Measurements from ENCODE around the gene NOP9. TPM values are rescaled to one million over a fixed set of nuclear protein-coding genes. Genes with fewer than 3 reads are reported as not detected.
A peak's percentile ranks its signal among the peaks of the same experiment; 100 is the strongest.

NOP9 gene
- total RNA-seq, 4 donors from 2014 or later, result 16.6 to 29.2 (median 21.6) TPM

DNA sequence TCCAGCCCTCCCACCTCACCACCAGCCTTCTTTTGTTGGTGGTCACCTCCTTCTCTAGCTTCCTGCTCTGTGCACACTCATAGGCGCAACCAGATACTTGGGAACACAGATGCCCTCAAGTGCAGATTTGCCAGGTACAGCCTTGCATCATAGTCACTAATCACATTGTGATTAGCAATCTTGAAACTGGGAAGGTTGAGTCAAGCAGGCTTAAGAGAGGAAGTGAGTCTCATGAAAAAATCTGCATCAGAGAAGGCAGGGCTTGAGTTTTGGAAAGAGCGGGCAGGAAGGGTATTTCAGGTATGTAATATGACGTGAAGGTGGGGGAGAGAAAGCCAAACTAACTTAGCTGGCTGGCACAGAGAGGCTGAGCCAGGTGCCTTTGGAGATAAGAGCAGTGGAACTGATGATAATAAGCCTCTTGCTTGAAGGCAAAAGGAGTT lies 25.5 kb upstream of the NOP9 start:
- Histone ChIP-seq H3K4me3 (no peak overlapping the region), H3K27ac (replicated peaks in 1 of 4) (no peak overlapping the region)
- WGBS, result 75% methylated on average over 3 of the region's 3 CpGs

GRCh38 chr14:24277071-24277470 lies 22.6 kb upstream of the NOP9 start:
- Histone ChIP-seq H3K27ac (replicated peaks in 1 of 4) (no peak overlapping the region), H3K4me1 (peaks cover under 1 to 19% (median 1%) of the 10 kb centered on the region in 4 donors), H3K27me3 (no peaks in the 10 kb centered on the region), H3K9me3 (no peaks in the 10 kb centered on the region), H3K36me3 (no peaks in the 10 kb centered on the region), H3K4me3 (no peak overlapping the region)
- TF ChIP-seq POLR2AphosphoS5 (IDR thresholded peaks at IDR 0.05), result no peak
- no peak for TF ChIP-seq EP300 (IDR thresholded peaks at IDR 0.05)
- TF ChIP-seq CTCF (IDR thresholded peaks at IDR 0.05), result no peak
- no peak for TF ChIP-seq POLR2A (IDR thresholded peaks at IDR 0.05; ENCODE audit: low read depth)
- intact Hi-C loops (cut with DNase I), result no loop called here
- 92% methylated on average over 6 of the region's 6 CpGs for WGBS
- DNase-seq (ENCODE audit: extremely low spot score), result no peak

More for the DNA sequence above, 25.5 kb upstream of the NOP9 start:
- intact Hi-C loops (cut with DNase I), result no loop called here
- no peaks in the 10 kb centered on the region for H3K9me3 ChIP-seq
- no peaks in the 10 kb centered on the region for H3K27me3 ChIP-seq
- no peak for TF ChIP-seq POLR2AphosphoS5 (IDR thresholded peaks at IDR 0.05)
- no peak for TF ChIP-seq POLR2A (IDR thresholded peaks at IDR 0.05; ENCODE audit: low read depth)
- no peak for TF ChIP-seq EP300 (IDR thresholded peaks at IDR 0.05)
- DNase-seq (ENCODE audit: extremely low spot score), result no peak
- H3K4me1 ChIP-seq, result peaks cover 11 to 17% (median 13%) of the 10 kb centered on the region in 4 donors
- peaks cover 0 to 11% (median 6%) of the 10 kb centered on the region in 4 donors for H3K36me3 ChIP-seq

DNA sequence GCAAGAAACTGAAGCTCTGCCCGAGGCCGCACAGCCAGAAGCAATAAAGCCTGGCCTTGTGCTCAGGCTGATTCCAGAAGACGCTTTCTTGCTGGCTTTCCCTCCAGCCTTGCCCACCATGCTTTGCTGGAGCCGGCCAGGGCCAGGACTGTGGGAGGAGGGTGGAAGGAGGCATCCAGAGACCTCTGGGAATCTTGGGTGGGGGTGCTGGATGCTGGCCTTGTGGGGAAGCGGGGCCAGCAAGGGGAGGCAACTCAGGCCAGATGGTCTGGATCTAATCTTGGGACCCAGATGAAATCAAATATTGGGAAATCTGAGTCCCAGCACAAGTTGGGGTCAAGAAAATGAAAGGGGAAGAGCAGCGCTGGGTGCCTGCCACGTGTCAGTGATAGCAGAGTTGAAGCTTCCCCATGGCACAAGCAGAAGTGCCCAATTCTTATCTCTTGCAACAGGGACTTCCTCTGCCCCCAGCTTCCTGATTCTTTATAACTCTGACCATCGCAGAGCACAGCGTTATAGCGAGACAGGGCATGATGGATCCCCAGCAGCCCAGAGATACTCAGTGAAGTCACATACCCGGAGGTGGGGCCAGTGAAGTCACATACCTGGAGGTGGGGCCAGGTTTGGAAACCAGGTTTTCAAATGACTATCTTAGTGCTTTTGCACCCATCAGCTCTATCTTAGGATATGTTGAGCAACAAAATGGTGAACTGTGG lies 21.9 kb upstream of the NOP9 start:
- Histone ChIP-seq H3K27me3 (no peaks in the 10 kb centered on the region), H3K9me3 (no peaks in the 10 kb centered on the region), H3K27ac (replicated peaks in 1 of 4) (peak overlapping the region in 1 of 4 donors; percentile 10), H3K4me3 (no peak overlapping the region), H3K4me1 (peaks cover 0 to 16% (median 0%) of the 10 kb centered on the region in 4 donors), H3K36me3 (no peaks in the 10 kb centered on the region)
- 83% methylated on average over 11 of the region's 11 CpGs for WGBS
- no peak for DNase-seq (ENCODE audit: extremely low spot score)
- TF ChIP-seq EP300 (IDR thresholded peaks at IDR 0.05) (no peak), POLR2A (IDR thresholded peaks at IDR 0.05; ENCODE audit: low read depth) (no peak), POLR2AphosphoS5 (IDR thresholded peaks at IDR 0.05) (no peak), CTCF (IDR thresholded peaks at IDR 0.05) (no peak)
- intact Hi-C loops (cut with DNase I), result no loop called here

GRCh38 chr14:24278424-24278823 lies 21.2 kb upstream of the NOP9 start:
- TF ChIP-seq EP300 (IDR thresholded peaks at IDR 0.05) (no peak), POLR2AphosphoS5 (IDR thresholded peaks at IDR 0.05) (no peak), CTCF (IDR thresholded peaks at IDR 0.05) (no peak), POLR2A (IDR thresholded peaks at IDR 0.05; ENCODE audit: low read depth) (no peak)
- no peaks in the 10 kb centered on the region for H3K9me3 ChIP-seq
- H3K27me3 ChIP-seq, result no peaks in the 10 kb centered on the region
- H3K4me1 ChIP-seq, result peaks cover 0 to 16% (median 0%) of the 10 kb centered on the region in 4 donors
- DNase-seq (ENCODE audit: extremely low spot score), result no peak
- H3K36me3 ChIP-seq, result no peaks in the 10 kb centered on the region
- intact Hi-C loops (cut with DNase I), result no loop called here
- no peak overlapping the region for H3K27ac ChIP-seq (replicated peaks in 1 of 4)
- WGBS, result 97% methylated on average over 5 of the region's 5 CpGs
- no peak overlapping the region for H3K4me3 ChIP-seq

GRCh38 chr14:24279301-24280186 lies 20.1 kb upstream of the NOP9 start:
- no peaks in the 10 kb centered on the region for H3K9me3 ChIP-seq
- no peak overlapping the region for H3K27ac ChIP-seq (replicated peaks in 1 of 4)
- TF ChIP-seq POLR2AphosphoS5 (IDR thresholded peaks at IDR 0.05), result no peak
- TF ChIP-seq POLR2A (IDR thresholded peaks at IDR 0.05; ENCODE audit: low read depth), result no peak
- TF ChIP-seq EP300 (IDR thresholded peaks at IDR 0.05), result no peak
- no peak for TF ChIP-seq CTCF (IDR thresholded peaks at IDR 0.05)
- intact Hi-C loops (cut with DNase I), result no loop called here
- DNase-seq (ENCODE audit: extremely low spot score), result no peak
- H3K4me1 ChIP-seq, result peaks cover 0 to 12% (median 0%) of the 10 kb centered on the region in 4 donors
- no peaks in the 10 kb centered on the region for H3K36me3 ChIP-seq
- 63% methylated on average over 11 of the region's 11 CpGs for WGBS
- H3K27me3 ChIP-seq, result no peaks in the 10 kb centered on the region
- H3K4me3 ChIP-seq, result no peak overlapping the region

All from esophagus muscularis mucosa (tissue), 4 donors.